ENCODE data around the gene ADGRL3.

DNA sequence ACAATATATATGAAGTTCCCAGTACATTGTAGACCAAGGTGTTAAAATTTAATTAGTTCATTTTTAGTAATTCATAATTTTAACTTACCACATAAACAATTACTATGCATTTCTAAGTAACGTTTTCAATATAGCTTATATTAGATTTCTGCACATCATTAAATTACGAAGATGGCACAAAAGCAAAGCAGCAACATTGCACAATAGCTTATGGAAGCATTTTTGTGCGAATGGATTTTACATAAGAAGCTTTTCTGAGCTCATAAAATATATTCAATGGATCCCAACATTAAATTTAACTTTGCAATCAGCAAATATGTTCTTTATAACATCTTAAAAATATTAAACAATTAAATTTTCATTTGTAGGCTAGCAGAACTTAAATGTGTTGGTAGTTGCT lies 875.4 kb downstream of the ADGRL3 start:
- TF ChIP-seq CTCF (IDR thresholded peaks at IDR 0.05; ENCODE audit: borderline replicate concordance, extremely low read depth, low read length, poor library complexity, severe bottlenecking) (no peak), EZH2 (IDR thresholded peaks at IDR 0.05; ENCODE audit: borderline replicate concordance, low read depth, low read length, severe bottlenecking) (no peak)
